Right cardiac atrium (tissue), 5 donors: ENCODE data around the gene GABRB1. TPM values are rescaled to one million over a fixed set of nuclear protein-coding genes. Genes with fewer than 3 reads are reported as not detected.

ENCODE experiments used
- ATAC-seq, 2 donors: fragments of 200-7000 bp; cut with Tn5 transposase; one replicate each; pipeline versions ENCODE4 v1.8.0 to v1.9.1; 2020; ENCODE audit warnings: moderate library complexity in 2 of 2, mild to moderate bottlenecking in 1 of 2
- DNase-seq, 3 donors: peaks; one replicate each; pipeline ENCODE4 v3.0.0-alpha.2; 2020
- H3K27ac ChIP-seq: one replicate; pipeline ENCODE4 v1.5.1; 2013; ENCODE audit warnings: mild to moderate bottlenecking, low read length, control low read depth, moderate library complexity
- H3K27me3 ChIP-seq: one replicate; pipeline ENCODE4 v1.6.1; 2013; ENCODE audit not compliant: control insufficient read depth, insufficient read depth
- H3K4me1 ChIP-seq: one replicate; pipeline ENCODE4 v1.6.1; 2013; ENCODE audit warnings: low read length; ENCODE audit not compliant: control insufficient read depth, insufficient read depth
- H3K4me3 ChIP-seq: one replicate; pipeline ENCODE4 v1.5.1; 2013; ENCODE audit warnings: low read length, control low read depth
- H3K9me3 ChIP-seq: one replicate; pipeline ENCODE4 v1.6.1; 2013; ENCODE audit warnings: low read length; ENCODE audit not compliant: control insufficient read depth
- WGBS: extraction: QIAGEN DNeasy Blood & Tissue Kit; methylation state at CpG from one replicate; pipeline ENCODE4 v1.1.7; 2013; 5-methylcytosine and 5-hydroxymethylcytosine counted together
- intact Hi-C, 4 donors: fragments of 100-400 bp; cut with DNase I; formaldehyde crosslinking; loops; one replicate each; pipeline versions ENCODE4 v1.11.0 to v1.14.0; 2022 to 2023
- polyA plus RNA-seq: library from polyadenylated mRNA; stranded (reverse); fragments of 200-250 nt; gene quantifications from one replicate; pipeline ENCODE4 v1.2.3, GENCODE V29; 2013
- total RNA-seq, 4 donors: library from RNA; stranded (reverse); fragmentation: NEBNext Ultra II Directional; extraction: Animal tissue kit (Norgen Biotek cat#: 25700); gene quantifications; one replicate each; pipeline ENCODE4 v1.2.1, GENCODE V29; 2021
- donor health status: healthy with polysubstance abuse.
- donor health status: DM: no; HTN: yes; CAD: no.
- donor health status: DM: no; HTN: no; CAD: no.
- donor health status: DM: no; HTN: yes; CAD: no; lungs with severe emphysema.
- donor health status: DM: yes; HTN: yes; CAD: no.

Gene GABRB1
- total and polyA plus RNA-seq, 5 donors, result 1.00 to 4.6 (median 3.1) TPM

- H3K9me3 ChIP-seq, result no peaks in the 10 kb centered on the region
- intact Hi-C loops, result no loop called here
- DNase-seq (no peak), ATAC-seq (no peak)
- WGBS, result 48% methylated on average over 2 of the region's 2 CpGs
- H3K4me1 ChIP-seq, result peaks cover 5% of the 10 kb centered on the region
- H3K4me3 ChIP-seq, result peak overlapping the region; percentile 31
- H3K27ac ChIP-seq, result peak overlapping the region; percentile 75
- no peaks in the 10 kb centered on the region for H3K27me3 ChIP-seq
These were observed 20.4 kb upstream of the GABRB1 start for GRCh38 chr4:47010912-47011446.

GRCh38 chr4:47012676-47013075, 18.7 kb upstream of the GABRB1 start:
- intact Hi-C loops, result no loop called here
- Histone ChIP-seq H3K27ac (no peak overlapping the region), H3K4me1 (peaks cover 5% of the 10 kb centered on the region), H3K9me3 (no peaks in the 10 kb centered on the region), H3K4me3 (no peak overlapping the region), H3K27me3 (no peaks in the 10 kb centered on the region)
- DNase-seq (no peak), ATAC-seq (no peak)

GRCh38 chr4:47013373-47013772, 18.0 kb upstream of the GABRB1 start:
- H3K27me3 ChIP-seq, result no peaks in the 10 kb centered on the region
- H3K9me3 ChIP-seq, result no peaks in the 10 kb centered on the region
- DNase-seq (no peak), ATAC-seq (no peak)
- no peak overlapping the region for H3K27ac ChIP-seq
- intact Hi-C loops, result no loop called here
- no peak overlapping the region for H3K4me3 ChIP-seq
- 78% methylated on average over 3 of the region's 3 CpGs for WGBS
- peaks cover 5% of the 10 kb centered on the region for H3K4me1 ChIP-seq

- intact Hi-C loops, result no loop called here
- Histone ChIP-seq H3K27me3 (no peaks in the 10 kb centered on the region), H3K4me3 (no peak overlapping the region), H3K9me3 (no peaks in the 10 kb centered on the region), H3K4me1 (no peaks in the 10 kb centered on the region), H3K27ac (no peak overlapping the region)
- DNase-seq (no peak), ATAC-seq (no peak)
- WGBS, result 78% methylated on average over 4 of the region's 4 CpGs
These were observed 14.3 kb upstream of the GABRB1 start for GRCh38 chr4:47017081-47017480.

- Histone ChIP-seq H3K4me1 (no peaks in the 10 kb centered on the region), H3K27ac (no peak overlapping the region), H3K27me3 (no peaks in the 10 kb centered on the region), H3K4me3 (no peak overlapping the region), H3K9me3 (no peaks in the 10 kb centered on the region)
- 75% methylated on average over 1 of the region's 1 CpG for WGBS
- intact Hi-C loops, result no loop called here
- DNase-seq, result no peak
- no peak for ATAC-seq
These were observed 13.9 kb upstream of the GABRB1 start for GRCh38 chr4:47017494-47017893.

GRCh38 chr4:47031751-47032404, 511 bp downstream of the GABRB1 start:
- DNase-seq, result peak in 2 of 3 donors; percentile 11 to 46
- under 1% methylated on average over 19 of the region's 19 CpGs for WGBS
- ATAC-seq, result peak; percentile 60 to 66
- intact Hi-C loops, result loop anchor here in 3 of 4 donors (5.0 to 10.0 kb wide), 3 partner anchors 97 to 187 kb away; no protein-coding TSS in a partner anchor
- Histone ChIP-seq H3K9me3 (no peaks in the 10 kb centered on the region), H3K27ac (no peak overlapping the region), H3K4me1 (no peaks in the 10 kb centered on the region), H3K4me3 (peak overlapping the region; percentile 29), H3K27me3 (no peaks in the 10 kb centered on the region)

- Histone ChIP-seq H3K4me3 (peak overlapping the region; percentile 29), H3K27me3 (no peaks in the 10 kb centered on the region), H3K9me3 (no peaks in the 10 kb centered on the region), H3K27ac (no peak overlapping the region), H3K4me1 (no peaks in the 10 kb centered on the region)
- DNase-seq, result peak; percentile 64 to 86 (median 83)
- intact Hi-C loops, result loop anchor here in 3 of 4 donors (5.0 to 10.0 kb wide), 3 partner anchors 98 to 188 kb away; no protein-coding TSS in a partner anchor
- 2% methylated on average over 47 of the region's 47 CpGs for WGBS
- peak; percentile 96 to 98 for ATAC-seq
These were observed 1.2 kb downstream of the GABRB1 start for GRCh38 chr4:47032405-47033106.

- no peak for ATAC-seq
- Histone ChIP-seq H3K9me3 (no peaks in the 10 kb centered on the region), H3K4me1 (no peaks in the 10 kb centered on the region), H3K4me3 (no peak overlapping the region), H3K27ac (no peak overlapping the region), H3K27me3 (no peaks in the 10 kb centered on the region)
- 69% methylated on average over 1 of the region's 1 CpG for WGBS
- intact Hi-C loops, result loop anchor here in 3 of 4 donors (10.0 kb wide), 2 partner anchors 103 to 193 kb away; no protein-coding TSS in a partner anchor
- no peak for DNase-seq
These were observed 6.9 kb downstream of the GABRB1 start for GRCh38 chr4:47038263-47038662.

- ATAC-seq, result no peak
- H3K9me3 ChIP-seq, result no peaks in the 10 kb centered on the region
- intact Hi-C loops, result no loop called here
- H3K4me3 ChIP-seq, result no peak overlapping the region
- no peaks in the 10 kb centered on the region for H3K4me1 ChIP-seq
- no peaks in the 10 kb centered on the region for H3K27me3 ChIP-seq
- no peak for DNase-seq
- H3K27ac ChIP-seq, result no peak overlapping the region
- 85% methylated on average over 3 of the region's 3 CpGs for whole genome bisulfite sequencing
These were observed 9.5 kb downstream of the GABRB1 start for GRCh38 chr4:47040828-47041227.

GRCh38 chr4:47043821-47044220, 12.5 kb downstream of the GABRB1 start:
- no peaks in the 10 kb centered on the region for H3K4me1 ChIP-seq
- ATAC-seq, result no peak

GRCh38 chr4:47045261-47045660, 13.9 kb downstream of the GABRB1 start:
- WGBS, result 71% methylated on average over 1 of the region's 1 CpG
- Histone ChIP-seq H3K9me3 (no peaks in the 10 kb centered on the region), H3K4me3 (no peak overlapping the region), H3K27ac (no peak overlapping the region), H3K4me1 (no peaks in the 10 kb centered on the region), H3K27me3 (no peaks in the 10 kb centered on the region)
- intact Hi-C loops, result no loop called here
- no peak for DNase-seq
- ATAC-seq, result no peak

More at GRCh38 chr4:47043821-47044220, 12.5 kb downstream of the GABRB1 start:
- 63% methylated on average over 3 of the region's 3 CpGs for WGBS
- no peak overlapping the region for H3K27ac ChIP-seq
- H3K4me3 ChIP-seq, result no peak overlapping the region
- H3K27me3 ChIP-seq, result no peaks in the 10 kb centered on the region
- intact Hi-C loops, result no loop called here
- no peak for DNase-seq
- no peaks in the 10 kb centered on the region for H3K9me3 ChIP-seq
